Pancreas (tissue), 10 donors: ENCODE results near the gene CRYAB. TPM values are rescaled to one million over a fixed set of nuclear protein-coding genes. Genes with fewer than 3 reads are reported as not detected.

Source experiments
- ATAC-seq, 4 donors: fragments of 200-7000 bp; cut with Tn5 transposase; one replicate each; pipeline versions ENCODE4 v1.8.0 to v1.9.1; 2020; ENCODE audit warnings: mild to moderate bottlenecking in 4 of 4, moderate library complexity in 4 of 4
- DNase-seq, 6 donors: peaks; one replicate each; pipeline ENCODE4 v3.0.0-alpha.2; 2020
- FAIRE-seq: peaks from 2 replicates; lab custom pipeline; 2012; peaks lifted over from hg19 to GRCh38; lab: Jason Lieb, UNC
- H3K27ac ChIP-seq, 4 donors: fragments of 200-600 bp; sonication (generic); 1 replicate in 3 of 4; 2 replicates in 1 of 4; pipeline versions ENCODE4 v1.5.0 to v1.8.0; 2020
- H3K27me3 ChIP-seq, 4 donors: fragments of 200-600 bp; one replicate each; pipeline ENCODE4 v1.8.0; 2021
- H3K36me3 ChIP-seq, 3 donors: fragments of 200-600 bp; sonication (generic) in 1 of 3; one replicate each; pipeline versions ENCODE4 v1.5.0 to v1.8.0; 2020 to 2021
- H3K4me1 ChIP-seq, 3 donors: fragments of 200-600 bp; one replicate each; pipeline ENCODE4 v1.8.0; 2021
- H3K4me3 ChIP-seq, 4 donors: fragments of 200-600 bp; sonication (generic) in 2 of 4; one replicate each; pipeline versions ENCODE4 v1.5.0 to v1.8.0; 2020 to 2021
- H3K9me3 ChIP-seq, 4 donors: fragments of 200-600 bp; one replicate each; pipeline ENCODE4 v1.8.0; 2021
- WGBS, 2 donors: extraction: QIAGEN DNeasy Blood & Tissue Kit; methylation state at CpG; one replicate each; pipeline ENCODE4 v1.1.7; 2013; 5-methylcytosine and 5-hydroxymethylcytosine counted together
- intact Hi-C, 3 donors: fragments of 100-400 bp; cut with DNase I; formaldehyde crosslinking; loops; one replicate each; pipeline versions ENCODE4 v1.11.1 to v1.14.2; 2022
- polyA plus RNA-seq, 2 donors: library from polyadenylated mRNA; stranded (reverse); fragments of 200-250 nt; gene quantifications; one replicate each; pipeline ENCODE4 v1.2.3, GENCODE V29; 2013
- total RNA-seq, 6 donors: library from RNA; stranded (reverse); fragmentation: NEBNext Ultra II Directional in 4 of 6; extraction: Animal tissue kit (Norgen Biotek cat#: 25700) in 4 of 6; gene quantifications; one replicate each; pipeline versions ENCODE4 v1.2.1 to v1.2.4, GENCODE V29; 2021 to 2023
- TF ChIP-seq, protein P1 (sequence below), 4 donors: fragments of 200-600 bp; sonication (generic) in 3 of 4; IDR thresholded peaks; one replicate each; pipeline versions ENCODE4 v1.5.0 to v1.8.0; 2021; ENCODE audit warnings: antibody characterized with exemption in 4 of 4
- donor health status: healthy with polysubstance abuse.
- donor health status: DM: no; HTN: no; CAD: no; lungs with moderate emphysema.
- donor health status: DM: no; HTN: no; CAD: no.
- donor health status: control.
- donor health status: control.
- donor health status: Bipolar disorder and iron deficiency.
- donor health status: DM: yes; HTN: yes; CAD: no.
- donor health status: DM: no; HTN: no; CAD: no.
- donor health status: DM: no; HTN: no; CAD: no.
- donor health status: DM: yes; HTN: yes; CAD: no.

The CRYAB gene
- total and polyA plus RNA-seq, 8 donors, result 7.2 to 81.8 (median 27.0) TPM

DNA sequence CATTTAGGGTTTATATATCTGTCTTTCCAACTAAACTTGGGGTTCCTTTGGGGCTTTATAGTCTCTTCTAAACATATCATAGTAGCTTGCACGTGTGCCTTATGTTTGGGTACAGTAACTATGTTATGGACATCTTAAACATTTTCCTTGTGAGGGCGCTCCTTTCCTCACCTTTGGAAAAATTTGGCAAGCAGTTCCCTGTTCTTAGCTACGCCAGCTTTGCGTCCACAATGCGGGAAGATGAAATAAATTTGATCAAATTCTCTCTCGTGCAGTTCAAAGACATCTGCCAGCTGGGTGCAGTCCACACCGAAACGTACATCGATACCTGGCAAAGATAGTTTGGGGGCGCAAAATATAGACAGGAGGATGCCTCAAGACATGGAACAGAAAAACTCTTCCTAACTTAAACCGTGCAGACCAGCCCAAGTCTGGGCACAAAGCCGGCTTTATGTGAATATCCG lies 33.2 kb downstream of the CRYAB start:
- no peaks in the 10 kb centered on the region for H3K4me1 ChIP-seq
- FAIRE-seq (no peak), DNase-seq (no peak), ATAC-seq (peak; percentile 14 to 32 (median 17))
- TF ChIP-seq, protein P1, sequence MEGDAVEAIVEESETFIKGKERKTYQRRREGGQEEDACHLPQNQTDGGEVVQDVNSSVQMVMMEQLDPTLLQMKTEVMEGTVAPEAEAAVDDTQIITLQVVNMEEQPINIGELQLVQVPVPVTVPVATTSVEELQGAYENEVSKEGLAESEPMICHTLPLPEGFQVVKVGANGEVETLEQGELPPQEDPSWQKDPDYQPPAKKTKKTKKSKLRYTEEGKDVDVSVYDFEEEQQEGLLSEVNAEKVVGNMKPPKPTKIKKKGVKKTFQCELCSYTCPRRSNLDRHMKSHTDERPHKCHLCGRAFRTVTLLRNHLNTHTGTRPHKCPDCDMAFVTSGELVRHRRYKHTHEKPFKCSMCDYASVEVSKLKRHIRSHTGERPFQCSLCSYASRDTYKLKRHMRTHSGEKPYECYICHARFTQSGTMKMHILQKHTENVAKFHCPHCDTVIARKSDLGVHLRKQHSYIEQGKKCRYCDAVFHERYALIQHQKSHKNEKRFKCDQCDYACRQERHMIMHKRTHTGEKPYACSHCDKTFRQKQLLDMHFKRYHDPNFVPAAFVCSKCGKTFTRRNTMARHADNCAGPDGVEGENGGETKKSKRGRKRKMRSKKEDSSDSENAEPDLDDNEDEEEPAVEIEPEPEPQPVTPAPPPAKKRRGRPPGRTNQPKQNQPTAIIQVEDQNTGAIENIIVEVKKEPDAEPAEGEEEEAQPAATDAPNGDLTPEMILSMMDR (IDR thresholded peaks at IDR 0.05), result no peak
- H3K9me3 ChIP-seq, result no peaks in the 10 kb centered on the region
- H3K36me3 ChIP-seq, result peaks cover 0 to 4% (median 0%) of the 10 kb centered on the region in 3 donors
- H3K4me3 ChIP-seq, result peak overlapping the region; percentile 32 to 64 (median 42)
- peak overlapping the region; percentile 91 to 97 (median 96) for H3K27ac ChIP-seq
- H3K27me3 ChIP-seq, result no peaks in the 10 kb centered on the region
- WGBS, 2 donors, result 0 to 1% methylated on average over 13 of the region's 13 CpGs
- intact Hi-C loops, result loop anchor here in 2 of 3 donors (5.0 to 10.0 kb wide), 3 partner anchors 39 to 106 kb away; partner anchors contain the start of gene C11orf52 (in 1 of the 2)

DNA sequence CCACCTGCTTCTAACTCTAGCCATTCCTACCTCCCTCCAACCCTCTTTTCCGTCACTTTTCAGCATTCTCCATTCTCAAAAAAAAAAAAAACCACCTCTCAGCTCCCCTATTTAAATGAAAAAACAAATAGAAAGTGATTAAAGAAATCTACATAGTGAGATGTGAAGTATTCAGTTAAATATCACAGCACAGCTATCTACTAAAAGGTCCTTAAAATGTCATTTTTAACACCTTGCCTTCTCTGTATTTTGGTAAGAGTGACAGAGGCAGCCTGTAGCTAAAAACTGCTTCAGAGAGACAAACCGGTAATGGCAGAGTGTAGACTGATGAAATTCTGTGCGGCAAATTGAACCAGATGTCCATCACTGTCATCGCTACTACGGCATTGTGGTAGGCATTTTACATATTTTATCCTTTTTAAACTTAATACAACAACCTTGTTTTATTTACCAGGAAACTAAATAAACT lies 39.8 kb downstream of the CRYAB start:
- 39 to 46% methylated on average over 5 of the region's 5 CpGs for WGBS, 2 donors
- ATAC-seq (peak in 3 of 4 donors; percentile 4 to 21 (median 6)), FAIRE-seq (peak; percentile 68), DNase-seq (no peak)
- Histone ChIP-seq H3K9me3 (no peaks in the 10 kb centered on the region), H3K27me3 (no peaks in the 10 kb centered on the region), H3K27ac (peak overlapping the region; percentile 71 to 93 (median 88)), H3K4me3 (peak overlapping the region; percentile 68 to 99 (median 98)), H3K36me3 (peaks cover 0 to 4% (median 0%) of the 10 kb centered on the region in 3 donors), H3K4me1 (peaks cover 0 to 13% (median 4%) of the 10 kb centered on the region in 3 donors)
- TF ChIP-seq, protein P1 (IDR thresholded peaks at IDR 0.05), result no peak
- intact Hi-C loops, result loop anchor here in 1 of 3 donors (10.0 kb wide), 1 partner anchor 113 kb away; no protein-coding TSS in a partner anchor

DNA sequence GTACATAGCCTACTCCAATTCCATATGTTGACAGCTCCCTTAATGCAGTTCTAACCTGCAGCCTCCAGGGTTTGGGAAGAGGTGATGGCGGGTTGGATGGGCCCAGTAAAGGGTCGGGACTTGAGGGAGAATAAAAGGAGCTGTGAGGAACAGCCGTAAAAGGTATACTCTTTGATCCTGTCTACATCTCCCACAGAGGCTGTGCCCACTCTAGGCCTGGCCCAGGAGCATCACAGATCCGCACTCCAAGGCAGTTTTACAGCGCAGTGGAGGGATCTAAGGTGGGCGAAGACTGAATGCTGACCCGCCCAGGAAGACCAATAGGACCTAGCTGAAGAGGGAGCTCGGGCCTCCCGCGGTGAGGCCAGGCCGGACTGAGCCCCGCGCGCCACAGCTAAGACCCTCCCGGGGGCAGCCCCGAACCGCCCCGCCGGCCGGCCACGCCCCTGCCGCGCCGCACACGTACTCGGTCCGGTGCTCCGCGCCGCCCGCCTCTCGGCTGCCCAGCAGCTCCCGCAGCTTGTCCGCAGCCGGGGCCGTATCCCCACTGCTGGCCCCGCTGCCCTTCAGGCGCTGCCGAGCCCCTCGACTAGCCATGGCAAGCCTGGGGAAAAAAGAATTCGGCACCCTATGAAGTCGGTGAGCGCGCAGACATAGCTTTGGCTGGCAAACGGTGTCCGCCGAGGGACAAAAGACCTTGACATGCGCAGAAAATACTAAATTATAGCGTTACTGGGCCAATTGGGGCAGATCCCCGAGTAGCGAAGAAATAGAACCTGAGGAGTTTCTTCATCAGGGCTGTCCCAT lies 40.5 kb downstream of the CRYAB start, which contains the start of gene ALG9:
ALG9 (minus strand) TSS at position 696 of the 807 bp plus-strand sequence; CDS start at position 597, 99 bp downstream.
- intact Hi-C loops, result loop anchor here in 1 of 3 donors (10.0 kb wide), 1 partner anchor 114 kb away; no protein-coding TSS in a partner anchor

DNA sequence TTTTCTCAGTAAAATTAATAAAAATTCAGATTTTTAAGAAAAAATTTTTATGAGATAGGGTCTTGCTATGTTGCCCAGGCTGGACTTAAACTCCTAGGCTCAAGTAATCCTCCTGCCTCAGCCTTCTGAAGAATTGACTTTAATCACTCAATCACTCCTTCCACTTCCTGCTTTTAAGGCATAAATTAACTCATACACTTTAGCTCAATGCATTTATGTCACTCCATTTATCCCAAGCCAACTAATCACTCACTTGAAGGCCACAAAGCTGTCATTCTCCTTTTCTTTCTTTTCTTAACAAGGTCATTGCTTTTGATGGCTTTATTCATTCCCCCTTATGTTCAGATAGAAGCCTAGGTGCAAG lies 41.1 kb downstream of the CRYAB start:
- no peaks in the 10 kb centered on the region for H3K9me3 ChIP-seq
- ATAC-seq (peak in 3 of 4 donors; percentile 2 to 16 (median 3)), FAIRE-seq (no peak), DNase-seq (no peak)
- TF ChIP-seq, protein P1 (IDR thresholded peaks at IDR 0.05), result no peak
- peaks cover 0 to 6% (median 0%) of the 10 kb centered on the region in 3 donors for H3K36me3 ChIP-seq
- no peaks in the 10 kb centered on the region for H3K27me3 ChIP-seq
- H3K27ac ChIP-seq, result peak overlapping the region; percentile 71 to 93 (median 88)
- intact Hi-C loops, result loop anchor here in 1 of 3 donors (10.0 kb wide), 1 partner anchor 114 kb away; no protein-coding TSS in a partner anchor
- H3K4me1 ChIP-seq, result peaks cover 0 to 13% (median 4%) of the 10 kb centered on the region in 3 donors
- peak overlapping the region; percentile 68 to 99 (median 98) for H3K4me3 ChIP-seq

More for the DNA sequence above, 40.5 kb downstream of the CRYAB start, which contains the start of gene ALG9:
- DNase-seq, result peak; percentile 77 to 93 (median 86)
- H3K9me3 ChIP-seq, result no peaks in the 10 kb centered on the region
- TF ChIP-seq, protein P1 (IDR thresholded peaks at IDR 0.05), result peak in 1 of 4 donors; percentile 7
- peak within 1 kb of the TSS; percentile 71 to 93 (median 88) for H3K27ac ChIP-seq
- ATAC-seq, result peak; percentile 89 to 95 (median 93)
- no peaks in the 10 kb centered on the region for H3K27me3 ChIP-seq
- peaks cover 0 to 13% (median 4%) of the 10 kb centered on the region in 3 donors for H3K4me1 ChIP-seq
- WGBS, 2 donors, result 0% methylated on average over 42 to 51 of the region's 51 CpGs
- H3K4me3 ChIP-seq, result peak within 1 kb of the TSS; percentile 68 to 99 (median 98)
- peaks cover 0 to 8% (median 0%) of the 10 kb centered on the region in 3 donors for H3K36me3 ChIP-seq
- no peak for FAIRE-seq
